K562 (cell line): Measurements from ENCODE around the gene MOCOS. TPM values are rescaled to one million over a fixed set of nuclear protein-coding genes. Genes with fewer than 3 reads are reported as not detected.

ENCODE experiments used
- AFF4 ChIP-seq: sonication (generic); formaldehyde crosslinking; IDR thresholded peaks from 2 replicates; pipeline ENCODE4 v1.8.0; 2023; ENCODE audit warnings: mild to moderate bottlenecking, missing genetic modification reagents
- BRD9 ChIP-seq: fragments of 450-650 bp; IDR thresholded peaks from 2 replicates; pipeline ENCODE4 v1.6.1; 2018; ENCODE audit warnings: low read depth; ENCODE audit not compliant: partially characterized antibody
- EP400 ChIP-seq: fragments of 450-650 bp; IDR thresholded peaks from 2 replicates; pipeline ENCODE4 v1.6.1; 2017; ENCODE audit warnings: antibody characterized with exemption, mild to moderate bottlenecking, moderate library complexity
- GTF2E2 ChIP-seq: fragments of 200-800 bp; sonication (Bioruptor generic); IDR thresholded peaks from 2 replicates; pipeline ENCODE4 v1.6.1; 2016; ENCODE audit warnings: missing genetic modification characterization, missing compliant biosample characterization
- HIVEP1 ChIP-seq: fragments of 250-450 bp; sonication (Bioruptor Pico); IDR thresholded peaks from 2 replicates; pipeline ENCODE4 v1.4.0; 2020; ENCODE audit warnings: mild to moderate bottlenecking
- HNRNPUL1 ChIP-seq: fragments of 200-400 bp; formaldehyde crosslinking; IDR thresholded peaks from 2 replicates; pipeline ENCODE4 v1.6.1; 2017; ENCODE audit warnings: low read length
- ILF3 ChIP-seq: fragments of 450-650 bp; IDR thresholded peaks from 2 replicates; pipeline ENCODE4 v1.6.1; 2018; ENCODE audit warnings: antibody characterized with exemption, mild to moderate bottlenecking, moderate library complexity, borderline replicate concordance
- MEIS2 ChIP-seq: fragments of 450-650 bp; IDR thresholded peaks from 2 replicates; pipeline ENCODE4 v1.6.1; 2014; ENCODE audit warnings: mild to moderate bottlenecking; ENCODE audit not compliant: partially characterized antibody
- MTA1 ChIP-seq: fragments of 450-650 bp; IDR thresholded peaks from 2 replicates; pipeline ENCODE4 v1.6.1; 2017; ENCODE audit warnings: borderline replicate concordance
- NFIX ChIP-seq: fragments of 250-450 bp; sonication (Bioruptor Pico); IDR thresholded peaks from 2 replicates; pipeline ENCODE4 v1.4.0; 2020; ENCODE audit warnings: low read depth, mild to moderate bottlenecking, moderate library complexity
- NR1H2 ChIP-seq: sonication (generic); formaldehyde crosslinking; IDR thresholded peaks from 2 replicates; pipeline ENCODE4 v1.4.0; 2020; ENCODE audit warnings: mild to moderate bottlenecking, missing genetic modification reagents
- PCBP1 ChIP-seq: fragments of 200-400 bp; formaldehyde crosslinking; IDR thresholded peaks from 2 replicates; pipeline ENCODE4 v1.6.1; 2018; ENCODE audit warnings: mild to moderate bottlenecking, low read depth, low read length; ENCODE audit not compliant: poor library complexity, severe bottlenecking
- RBM15 ChIP-seq: fragments of 200-400 bp; formaldehyde crosslinking; IDR thresholded peaks from 2 replicates; pipeline ENCODE4 v1.6.1; 2018; ENCODE audit warnings: mild to moderate bottlenecking, low read length, moderate library complexity; ENCODE audit not compliant: insufficient read depth
- SMAD4 ChIP-seq: fragments of 250-450 bp; sonication (Bioruptor Pico); conservative IDR thresholded peaks from 2 replicates; pipeline ENCODE4 v1.8.0; 2021; ENCODE audit warnings: inconsistent platforms, mild to moderate bottlenecking, moderate library complexity
- SRSF9 ChIP-seq: fragments of 200-400 bp; formaldehyde crosslinking; IDR thresholded peaks from 2 replicates; pipeline ENCODE4 v1.6.1; 2017; ENCODE audit warnings: low read depth, low read length, borderline replicate concordance
- TBP ChIP-seq: optimal IDR thresholded peaks from 2 replicates; pipeline ENCODE3; 2011; ENCODE audit warnings: low read depth, low read length, improper control_type of control experiment
- ZKSCAN3 ChIP-seq: fragments of 250-450 bp; sonication (Bioruptor Pico); IDR thresholded peaks from 2 replicates; pipeline ENCODE4 v1.4.0; 2020
- polyA plus RNA-seq, 8 experiments: library from polyadenylated mRNA; depleted of rRNA in 4 of 8; stranded (reverse) in 5 of 8; unstranded in 3 of 8; fragments of >200 nt; fragmentation: Nextera tagmentation in 2 of 8; fragmentation: Illumina TruSeq in 1 of 8; extraction: Ambion mirVana in 2 of 8; extraction: Trizol in 1 of 8; gene quantifications; 2 replicates each; pipeline versions ENCODE4 v1.2.1 to v1.2.3, GENCODE V29; 2011 to 2014; ENCODE audit warnings: inconsistent platforms in 1 of 8, missing spikeins in 1 of 8
- total RNA-seq, 7 experiments: library from RNA; depleted of rRNA in 6 of 7; stranded (reverse); fragments of >200 nt in 6 of 7; fragmentation: Illumina TruSeq in 2 of 7; extraction: Trizol in 2 of 7; gene quantifications; 2 replicates each; pipeline versions ENCODE4 v1.2.1 to v1.2.3, GENCODE V29; 2011 to 2021; ENCODE audit warnings: low replicate concordance in 1 of 7
- TF ChIP-seq, protein P1 (sequence below): fragments of 250-450 bp; sonication (Bioruptor Pico); IDR thresholded peaks from 2 replicates; pipeline ENCODE4 v1.8.0; 2021; ENCODE audit warnings: borderline replicate concordance, mild to moderate bottlenecking, moderate library complexity; ENCODE audit not compliant: poor library complexity, severe bottlenecking

MOCOS gene
- total and polyA plus RNA-seq, 9 of the 15 experiments (the other 6 are each of a cell fraction or from before 2014, with no cell fraction given), result 4.5 to 12.4 (median 9.1) TPM

GRCh38 chr18:36187193-36187825 is at the start of gene MOCOS (continued):
- TF ChIP-seq ILF3 (no peak), GTF2E2 (0 out of 2 replicates have a peak, but pooled peaks have one; percentile 71), RBM15 (no peak), NFIX (CRISPR knock-in tag) (no peak), SRSF9 (no peak), AFF4 (CRISPR knock-in tag) (0 out of 2 replicates have a peak, but pooled peaks have one; percentile 43), ZKSCAN3 (CRISPR knock-in tag) (no peak), HNRNPUL1 (no peak), MEIS2 (no peak), BRD9 (no peak), HIVEP1 (CRISPR knock-in tag) (peak; percentile 5; the same call in 1 of the 2 replicates), MTA1 (no peak), EP400 (peak; percentile 24; the same call in 1 of the 2 replicates), SMAD4 (peak; percentile 64), NR1H2 (CRISPR knock-in tag) (0 out of 2 replicates have a peak, but pooled peaks have one; percentile 66), PCBP1 (no peak), TBP (peak; percentile 51)
- TF ChIP-seq, protein P1, sequence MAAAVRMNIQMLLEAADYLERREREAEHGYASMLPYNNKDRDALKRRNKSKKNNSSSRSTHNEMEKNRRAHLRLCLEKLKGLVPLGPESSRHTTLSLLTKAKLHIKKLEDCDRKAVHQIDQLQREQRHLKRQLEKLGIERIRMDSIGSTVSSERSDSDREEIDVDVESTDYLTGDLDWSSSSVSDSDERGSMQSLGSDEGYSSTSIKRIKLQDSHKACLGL, result peak; percentile 17
